K562 (cell line): Measurements from ENCODE around the gene COQ8A. TPM values are rescaled to one million over a fixed set of nuclear protein-coding genes. Genes with fewer than 3 reads are reported as not detected.

Experiments used
- ATAC-seq: fragments of 200-7000 bp; cut with Tn5 transposase; 3 replicates; pipeline ENCODE4 v1.9.1; 2020; ENCODE audit warnings: moderate library complexity
- BruUV-seq: library from RNA; stranded (reverse); fragments of 400-500 nt; replicated peaks from 2 replicates; lab custom pipeline; 2021; lab: Mats Ljungman, UMichigan
- CTCF ChIA-PET: fragments of 300-600 bp; formaldehyde crosslinking; extraction: SDS; loops from one replicate; lab custom pipeline; 2021; ENCODE audit warnings: low intra/inter-chr PET ratio; lab: Yijun Ruan, JAX
- POLR2A ChIA-PET: fragments of 300-600, 350-650 bp; sonication (Branson Sonifier 250); formaldehyde crosslinking; extraction: SDS; loops from one replicate; lab custom pipeline; 2021; ENCODE audit warnings: antibody characterized with exemption, inconsistent platforms; lab: Yijun Ruan, JAX
- DNase-seq, 4 experiments: peaks; one replicate each; pipeline versions ENCODE4 v3.0.0 to v3.0.0-alpha.2; 2011 to 2018; ENCODE audit warnings: low spot score in 3 of 4, mixed read lengths in 3 of 4; ENCODE audit errors: extremely low read depth in 1 of 4
- FAIRE-seq: peaks from 2 replicates; lab custom pipeline; 2011; peaks lifted over from hg19 to GRCh38; lab: Jason Lieb, UNC
- H2AFZ ChIP-seq: 2 replicates; pipeline ENCODE4 v1.6.0; 2011; ENCODE audit warnings: low read depth, low read length, control low read depth, inconsistent platforms
- H3K27ac ChIP-seq: fragments of 200-600 bp; 3 replicates; pipeline ENCODE4 v1.8.0; 2011; ENCODE audit warnings: low read depth, mild to moderate bottlenecking, control low read depth, inconsistent platforms, low read length, moderate library complexity, mixed read lengths; ENCODE audit errors: extremely low read depth
- H3K27me3 ChIP-seq, 2 experiments: fragments of 300-600 bp in 1 of 2; 2 replicates in 1 of 2; 3 replicates in 1 of 2; pipeline versions ENCODE4 v1.6.0 to v1.8.0; 2011; ENCODE audit warnings: inconsistent platforms in 2 of 2, low read length in 2 of 2, mild to moderate bottlenecking in 1 of 2, mixed read lengths in 1 of 2, moderate library complexity in 1 of 2; ENCODE audit not compliant: control insufficient read depth in 2 of 2, insufficient read depth in 2 of 2
- H3K36me3 ChIP-seq: fragments of 300-600 bp; 3 replicates; pipeline ENCODE4 v1.8.0; 2011; ENCODE audit warnings: mild to moderate bottlenecking, low read length, inconsistent platforms; ENCODE audit not compliant: control insufficient read depth, insufficient read depth
- H3K4me1 ChIP-seq, 2 experiments: fragments of 200-600 bp in 1 of 2; replicated peaks in 1 of 2; 2 replicates in 1 of 2; 3 replicates in 1 of 2; pipeline versions ENCODE4 v1.5.1 to v1.8.0; 2011; ENCODE audit warnings: inconsistent platforms in 2 of 2, low read length in 2 of 2, mild to moderate bottlenecking in 1 of 2, mixed read lengths in 1 of 2, moderate library complexity in 1 of 2; ENCODE audit not compliant: control insufficient read depth in 2 of 2, insufficient read depth in 2 of 2
- H3K4me2 ChIP-seq: 2 replicates; pipeline ENCODE4 v1.6.1; 2011; ENCODE audit warnings: low read length, control low read depth, inconsistent platforms, mixed read lengths; ENCODE audit not compliant: insufficient read depth
- H3K4me3 ChIP-seq: fragments of 200-600 bp; sonication (generic), shearing (Covaris generic); 2 replicates; pipeline ENCODE4 v1.5.1; 2016; ENCODE audit warnings: control low read depth, inconsistent platforms
- H3K79me2 ChIP-seq: fragments of 200-600 bp; 3 replicates; pipeline ENCODE4 v1.8.0; 2011; ENCODE audit warnings: low read length, inconsistent platforms; ENCODE audit not compliant: control insufficient read depth, insufficient read depth
- H3K9ac ChIP-seq, 2 experiments: 2 replicates each; pipeline versions ENCODE4 v1.6.0 to v1.6.1; 2011; ENCODE audit warnings: low read depth in 2 of 2, low read length in 2 of 2, control low read depth in 1 of 2, inconsistent platforms in 1 of 2, mild to moderate bottlenecking in 1 of 2, mixed read lengths in 1 of 2; ENCODE audit not compliant: insufficient read depth in 1 of 2
- H3K9me1 ChIP-seq: one replicate; pipeline ENCODE4 v1.6.0; 2011; ENCODE audit warnings: inconsistent platforms, mild to moderate bottlenecking, low read length, moderate library complexity; ENCODE audit not compliant: control insufficient read depth, insufficient read depth
- H3K9me3 ChIP-seq: replicated peaks from 2 replicates; pipeline ENCODE4 v1.5.1; 2011; ENCODE audit warnings: low read depth, low read length, inconsistent platforms; ENCODE audit not compliant: control insufficient read depth, insufficient read depth
- H4K20me1 ChIP-seq: replicated peaks from 2 replicates; pipeline ENCODE4 v1.6.1; 2011; ENCODE audit warnings: low read length, inconsistent platforms, mixed read lengths; ENCODE audit not compliant: control insufficient read depth, insufficient read depth
- ARHGAP35 ChIP-seq: fragments of 450-650 bp; IDR thresholded peaks from 2 replicates; pipeline ENCODE4 v1.6.1; 2018; ENCODE audit not compliant: partially characterized antibody
- CTCF ChIP-seq, 3 experiments: IDR thresholded peaks in 2 of 3; conservative IDR thresholded peaks in 1 of 3; 2 replicates each; pipeline ENCODE4 v1.5.1; 2011 to 2012; ENCODE audit warnings: low read length in 3 of 3, mild to moderate bottlenecking in 3 of 3, control low read depth in 2 of 3, improper control_type of control experiment in 1 of 3, inconsistent platforms in 1 of 3, low read depth in 1 of 3, mixed read lengths in 1 of 3, moderate library complexity in 1 of 3; ENCODE audit not compliant: insufficient read depth in 2 of 3
- CTCFL ChIP-seq: IDR thresholded peaks from 2 replicates; pipeline ENCODE4 v1.6.1; 2011; ENCODE audit warnings: borderline replicate concordance, low read depth, mild to moderate bottlenecking, moderate library complexity, low read length; ENCODE audit not compliant: insufficient read depth, poor library complexity, severe bottlenecking
- ZBTB17 ChIP-seq: fragments of 450-650 bp; formaldehyde crosslinking; IDR thresholded peaks from 2 replicates; pipeline ENCODE4 v1.4.0; 2020; ENCODE audit warnings: mild to moderate bottlenecking
- ZNF212 ChIP-seq: fragments of 450-650 bp; formaldehyde crosslinking; IDR thresholded peaks from 2 replicates; pipeline ENCODE4 v1.4.0; 2020; ENCODE audit warnings: mild to moderate bottlenecking
- ZNF232 ChIP-seq: sonication (generic); formaldehyde crosslinking; IDR thresholded peaks from 2 replicates; pipeline ENCODE4 v1.8.0; 2022; ENCODE audit warnings: mild to moderate bottlenecking, missing genetic modification reagents
- ZNF584 ChIP-seq: fragments of 200-800 bp; sonication (Bioruptor generic); IDR thresholded peaks from 2 replicates; pipeline ENCODE4 v1.6.1; 2016; ENCODE audit warnings: low read depth, mild to moderate bottlenecking, missing genetic modification characterization, missing compliant biosample characterization
- WGBS: fragments of 100-300 bp; shearing (Covaris generic); methylation state at CpG from one replicate; pipeline ENCODE4 v1.1.6; 2016; ENCODE audit warnings: low coverage, mixed read lengths; ENCODE audit not compliant: insufficient coverage; ENCODE audit errors: missing lambda C conversion rate; 5-methylcytosine and 5-hydroxymethylcytosine counted together
- in situ Hi-C: fragments of 300-500 bp; cut with MboI; formaldehyde crosslinking; loops from 4 replicates; pipeline ENCODE4 v1.15.0; 2018; ENCODE audit warnings: inconsistent platforms, mixed read lengths
- intact Hi-C: fragments of 100-400 bp; cut with micrococcal nuclease; formaldehyde crosslinking; loops from 2 replicates; pipeline ENCODE4 v1.14.2; 2022
- polyA plus RNA-seq, 8 experiments: library from polyadenylated mRNA; depleted of rRNA in 4 of 8; stranded (reverse) in 5 of 8; unstranded in 3 of 8; fragments of >200 nt; fragmentation: Nextera tagmentation in 2 of 8; fragmentation: Illumina TruSeq in 1 of 8; extraction: Ambion mirVana in 2 of 8; extraction: Trizol in 1 of 8; gene quantifications; 2 replicates each; pipeline versions ENCODE4 v1.2.1 to v1.2.3, GENCODE V29; 2011 to 2014; ENCODE audit warnings: inconsistent platforms in 1 of 8, missing spikeins in 1 of 8
- total RNA-seq, 7 experiments: library from RNA; depleted of rRNA in 6 of 7; stranded (reverse); fragments of >200 nt in 6 of 7; fragmentation: Illumina TruSeq in 2 of 7; extraction: Trizol in 2 of 7; gene quantifications; 2 replicates each; pipeline versions ENCODE4 v1.2.1 to v1.2.3, GENCODE V29; 2011 to 2021; ENCODE audit warnings: low replicate concordance in 1 of 7

The COQ8A gene
- total and polyA plus RNA-seq, 9 of the 15 experiments (the other 6 are each of a cell fraction or from before 2014, with no cell fraction given) = 2.6 to 54.3 (median 32.4) TPM

GRCh38 chr1:226892524-226892875 lies 47.6 kb upstream of the COQ8A start:
- ATAC-seq = peak; percentile 42; the same call in 2 of the 3 replicates
- no peaks in the 10 kb centered on the region for H3K79me2 ChIP-seq
- intact Hi-C loops = no loop called here
- H4K20me1 ChIP-seq = no peaks in the 10 kb centered on the region
- ChIA-PET POLR2A (interaction anchor here (0.6 kb wide), 1 partner anchor 598 kb away, joined by 3 read pairs; no protein-coding TSS in a partner anchor), CTCF (no interaction called here)
- peak overlapping the region in 1 of 2 experiments; percentile 32; a peak in 1 of 4 replicates for H3K9ac ChIP-seq
- H3K9me3 ChIP-seq = no peaks in the 10 kb centered on the region
- H3K27me3 ChIP-seq = no peaks in the 10 kb centered on the region
- H3K4me1 ChIP-seq = no peaks in the 10 kb centered on the region
- no peak overlapping the region for H3K4me3 ChIP-seq
- in situ Hi-C loops = no loop called here
- H3K36me3 ChIP-seq = peaks cover 23% of the 10 kb centered on the region; the same call in 2 of the 3 replicates
- H3K9me1 ChIP-seq = peaks cover under 1% of the 10 kb centered on the region
- H3K27ac ChIP-seq = no peak overlapping the region
- DNase-seq = no peak
- H2AFZ ChIP-seq = no peak overlapping the region
- 70% methylated on average over 8 of the region's 8 CpGs for WGBS
- TF ChIP-seq CTCFL (no peak), ARHGAP35 (no peak), ZNF212 (CRISPR knock-in tag) (no peak), ZNF584 (CRISPR knock-in tag) (no peak), CTCF (IDR thresholded peaks at IDR 0.05 in 2 of 3, conservative IDR thresholded peaks at IDR 0.05 in 1 of 3; ENCODE audit: insufficient read depth in 2 of 3, low read depth in 1 of 3, low read length in 3 of 3) (0 out of 6 replicates have a peak, but pooled peaks of 1 of the 3 experiments have one; percentile 14), ZNF232 (CRISPR knock-in tag) (no peak), ZBTB17 (CRISPR knock-in tag) (no peak)
- H3K4me2 ChIP-seq = no peak overlapping the region
- FAIRE-seq = no peak
- no TSS peak for BruUV-seq
